ENCODE results near the gene DEDD2. TPM values are rescaled to one million over a fixed set of nuclear protein-coding genes. Genes with fewer than 3 reads are reported as not detected.

Gene DEDD2
- total RNA-seq, 1 experiment from 2014 or later = 41.1 TPM

- DNase-seq (ENCODE audit: low spot score) = no peak
- in situ Hi-C loops (cut with HindIII; ENCODE audit: low sequenced_read_pairs) = no loop called here
Observed at GRCh38 chr19:42203700-42204099, 13.8 kb downstream of the DEDD2 start.

- in situ Hi-C loops (cut with HindIII; ENCODE audit: low sequenced_read_pairs) = no loop called here
- DNase-seq (ENCODE audit: low spot score) = no peak
Observed at GRCh38 chr19:42202290-42202880, 15.1 kb downstream of the DEDD2 start.

- no peak for DNase-seq (ENCODE audit: low spot score)
- in situ Hi-C loops (cut with HindIII; ENCODE audit: low sequenced_read_pairs) = no loop called here
Observed at GRCh38 chr19:42201489-42202289, 15.8 kb downstream of the DEDD2 start.

GRCh38 chr19:42200116-42200715, 17.3 kb downstream of the DEDD2 start:
- in situ Hi-C loops (cut with HindIII; ENCODE audit: low sequenced_read_pairs) = no loop called here
- DNase-seq (ENCODE audit: low spot score) = no peak

DNA sequence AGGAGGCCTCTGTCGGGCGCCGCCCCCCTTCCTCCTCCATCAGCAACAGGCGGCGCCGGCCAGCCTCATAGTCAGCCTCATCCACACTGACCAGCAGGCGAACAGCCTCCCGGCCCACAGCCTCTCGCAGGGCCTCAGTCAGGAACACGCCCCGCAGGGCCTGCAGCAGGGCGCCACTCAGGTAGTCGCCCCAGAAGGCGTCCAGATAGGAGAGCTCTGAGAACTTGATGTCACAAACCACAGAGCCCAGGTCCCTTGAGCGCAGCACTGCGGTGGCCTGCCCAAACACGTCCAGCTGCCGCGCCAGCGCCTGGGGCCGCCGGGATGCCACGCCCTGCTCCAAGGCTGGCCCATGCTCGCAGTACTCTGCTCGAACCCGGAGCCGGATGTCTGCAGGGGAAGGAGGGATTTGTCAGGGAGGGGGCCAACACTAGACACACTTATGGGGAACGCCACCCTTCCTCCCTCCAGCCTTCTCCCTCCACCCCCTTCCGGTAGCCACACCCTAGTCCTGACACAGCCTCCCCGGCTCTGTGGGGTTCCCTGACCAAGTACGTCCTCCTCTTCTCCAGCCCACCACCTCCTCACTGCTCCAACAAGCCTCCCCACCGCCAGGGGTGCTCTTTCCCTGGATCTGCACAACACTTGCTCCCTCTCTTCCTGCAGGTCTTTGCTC, 17.9 kb downstream of the DEDD2 start:
- in situ Hi-C loops (cut with HindIII; ENCODE audit: low sequenced_read_pairs) = no loop called here
- DNase-seq (ENCODE audit: low spot score) = no peak

DNA sequence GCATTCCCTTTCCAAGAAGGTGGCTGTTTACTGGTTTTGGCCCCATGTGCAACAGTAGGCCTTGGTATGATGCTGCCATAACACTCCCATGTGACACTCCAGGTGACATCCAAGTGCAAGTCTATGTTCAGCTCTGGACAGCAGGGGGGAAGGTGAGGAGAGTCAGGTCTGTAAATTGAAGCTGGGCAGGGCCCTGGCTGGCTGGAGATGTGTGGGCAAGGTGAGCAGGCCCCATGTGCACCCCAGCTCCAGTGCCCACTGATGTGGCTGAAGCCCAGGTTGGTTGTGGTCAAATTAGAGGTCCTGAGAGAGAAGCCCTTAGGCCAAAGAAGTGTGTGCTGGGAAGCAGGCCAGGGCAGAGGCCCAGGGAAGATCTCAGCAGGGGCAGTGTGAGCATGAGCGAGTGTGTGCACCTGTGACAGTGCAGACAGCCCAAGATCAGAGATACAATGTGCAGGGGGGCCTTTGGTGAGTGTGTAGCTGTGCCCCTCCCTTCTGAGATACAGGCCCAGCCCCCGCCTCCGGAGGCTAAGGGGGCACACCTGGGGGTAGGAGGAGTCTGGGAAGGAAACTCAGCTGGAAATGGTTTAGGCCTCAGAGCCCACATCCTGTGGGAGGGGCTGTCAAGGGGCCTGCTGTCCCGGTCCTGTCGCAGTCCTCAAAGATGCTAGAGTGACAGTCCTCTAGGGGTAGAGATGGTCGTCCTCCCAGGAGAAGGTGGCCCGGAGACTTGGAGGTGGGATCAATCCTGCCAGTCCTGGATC, 18.6 kb downstream of the DEDD2 start:
- in situ Hi-C loops (cut with HindIII; ENCODE audit: low sequenced_read_pairs) = no loop called here
- DNase-seq (ENCODE audit: low spot score) = no peak

GRCh38 chr19:42197375-42197817, 20.1 kb downstream of the DEDD2 start:
- no peak for DNase-seq (ENCODE audit: low spot score)
- in situ Hi-C loops (cut with HindIII; ENCODE audit: low sequenced_read_pairs) = no loop called here

DNA sequence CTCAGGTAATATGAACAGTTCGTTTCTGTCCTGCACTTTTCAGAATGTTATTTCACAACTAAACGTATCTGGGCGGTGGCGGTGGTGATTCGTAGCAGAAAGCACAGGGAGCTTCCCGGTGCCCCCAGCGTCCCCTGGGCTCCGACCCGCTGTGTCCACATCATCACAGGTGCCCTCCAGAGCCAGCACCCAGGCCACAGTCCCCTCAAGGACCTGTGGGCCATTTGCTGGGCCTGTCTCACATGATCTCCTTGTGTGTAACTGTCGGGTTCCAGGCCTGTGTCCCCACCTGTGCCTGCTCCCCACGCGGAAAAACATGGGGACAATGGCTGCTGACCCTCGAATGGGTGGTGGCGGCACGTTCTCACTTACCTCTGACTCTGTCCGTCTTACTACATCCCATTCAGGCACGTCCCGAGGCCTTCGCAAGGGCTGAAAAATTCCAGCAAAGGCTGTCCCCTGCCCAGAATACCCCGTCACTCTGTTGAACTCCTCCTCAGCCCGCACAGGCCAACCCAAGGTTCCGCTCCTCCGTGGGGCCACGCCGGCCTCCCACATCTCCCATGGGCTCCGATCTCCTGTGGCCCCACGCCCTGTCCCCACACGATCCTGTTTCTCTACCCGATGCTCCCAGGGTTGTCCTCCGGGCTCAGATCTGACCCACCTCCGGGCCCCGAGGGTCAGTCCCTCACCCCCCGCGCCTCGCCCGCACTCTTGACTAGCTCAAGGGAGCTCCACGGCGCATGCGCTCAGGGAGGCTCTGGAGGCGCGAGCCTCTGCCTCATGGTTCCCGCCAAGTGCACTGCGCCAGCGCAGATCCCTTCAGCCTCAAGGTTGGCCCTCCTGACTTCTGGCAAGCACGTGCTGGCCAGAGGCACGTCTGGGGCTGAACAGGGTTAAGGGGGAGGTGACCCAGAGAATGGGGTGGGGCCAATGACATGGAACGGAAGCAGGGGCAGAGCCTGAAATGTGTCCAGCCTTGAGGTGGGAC, 21.2 kb downstream of the DEDD2 start:
- in situ Hi-C loops (cut with HindIII; ENCODE audit: low sequenced_read_pairs) = no loop called here
- DNase-seq (ENCODE audit: low spot score) = no peak

DNA sequence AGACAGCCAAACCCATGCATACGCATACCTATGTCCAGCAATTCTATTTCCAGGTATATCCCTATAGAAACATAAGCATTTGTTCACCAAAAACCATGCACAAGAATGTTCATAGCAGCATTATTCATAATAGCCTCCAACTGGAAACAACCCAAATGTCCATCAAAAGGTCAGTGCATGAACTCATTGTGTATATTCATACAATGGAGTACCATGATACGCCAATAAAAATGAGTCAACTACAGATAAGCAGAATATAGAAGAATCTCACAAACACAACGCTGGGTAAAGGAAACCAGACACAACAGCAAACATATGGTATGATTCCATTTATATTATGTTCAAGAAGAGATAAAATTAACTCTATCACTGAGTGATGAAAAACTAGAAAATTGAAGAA, 23.8 kb downstream of the DEDD2 start:
- DNase-seq (ENCODE audit: low spot score) = no peak
- in situ Hi-C loops (cut with HindIII; ENCODE audit: low sequenced_read_pairs) = no loop called here

DNA sequence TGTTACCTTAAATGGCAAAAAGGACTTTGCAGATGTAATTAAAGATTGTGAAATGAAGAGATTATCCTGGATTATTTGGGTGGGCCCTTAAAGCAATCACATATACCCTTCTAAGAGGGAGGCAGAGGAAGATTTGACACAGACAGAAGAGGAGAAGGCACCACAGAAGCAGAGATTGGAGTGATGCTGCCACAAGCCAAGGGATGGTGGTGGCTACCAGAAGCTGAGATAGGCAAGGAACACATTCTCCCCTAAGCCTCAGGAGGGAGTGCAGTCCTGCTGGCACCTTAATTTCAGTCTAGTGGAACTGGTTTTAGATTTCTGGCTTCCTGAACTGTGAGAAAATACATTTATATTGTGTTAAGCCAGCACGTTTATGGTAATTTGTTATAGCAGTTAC, 24.2 kb downstream of the DEDD2 start:
- DNase-seq (ENCODE audit: low spot score) = no peak
- in situ Hi-C loops (cut with HindIII; ENCODE audit: low sequenced_read_pairs) = no loop called here

DNA sequence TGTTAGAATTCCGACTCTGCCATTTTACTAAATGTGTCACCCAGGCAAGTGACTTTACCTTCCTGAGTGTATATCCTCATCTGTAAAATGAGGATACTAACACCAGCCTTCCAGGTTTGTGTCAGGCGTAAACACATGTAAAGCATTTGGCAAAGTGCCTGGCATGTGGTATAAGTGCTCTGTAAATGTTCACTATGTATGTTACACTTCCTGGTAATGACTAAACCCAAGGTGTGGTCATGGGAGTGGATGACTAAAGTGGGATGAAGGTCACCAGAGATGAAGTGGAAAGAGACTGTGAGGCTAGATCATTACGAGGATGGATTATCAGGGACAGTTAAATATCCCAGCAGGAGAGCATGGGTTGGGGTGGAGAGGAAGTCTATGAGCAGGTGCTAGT, 25.6 kb downstream of the DEDD2 start:
- in situ Hi-C loops (cut with HindIII; ENCODE audit: low sequenced_read_pairs) = no loop called here
- no peak for DNase-seq (ENCODE audit: low spot score)

DNA sequence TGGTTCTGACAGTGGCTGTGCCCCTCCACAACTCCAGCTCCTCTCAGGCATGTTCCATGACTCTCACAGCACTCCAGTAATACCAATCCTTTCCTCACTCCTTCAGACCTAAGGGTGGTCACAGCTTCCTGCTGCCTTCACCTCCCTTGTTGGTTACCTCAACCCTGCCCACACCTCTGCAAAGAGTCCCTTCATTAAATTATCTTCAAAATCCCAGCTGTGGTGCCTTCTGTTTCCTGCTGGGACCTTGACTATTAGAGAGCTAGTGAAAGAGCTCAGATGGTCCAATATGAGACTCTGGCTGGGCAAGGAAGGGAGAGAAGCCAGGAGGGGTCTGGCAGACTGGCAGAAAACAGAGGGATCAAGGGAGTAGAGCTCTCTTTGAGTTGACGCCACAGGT, 26.1 kb downstream of the DEDD2 start:
- in situ Hi-C loops (cut with HindIII; ENCODE audit: low sequenced_read_pairs) = no loop called here
- no peak for DNase-seq (ENCODE audit: low spot score)

- in situ Hi-C loops (cut with HindIII; ENCODE audit: low sequenced_read_pairs) = no loop called here
- no peak for DNase-seq (ENCODE audit: low spot score)
Observed at GRCh38 chr19:42189133-42189532, 28.3 kb downstream of the DEDD2 start.

GRCh38 chr19:42188665-42189064, 28.8 kb downstream of the DEDD2 start:
- DNase-seq (ENCODE audit: low spot score) = no peak
- in situ Hi-C loops (cut with HindIII; ENCODE audit: low sequenced_read_pairs) = no loop called here

DNA sequence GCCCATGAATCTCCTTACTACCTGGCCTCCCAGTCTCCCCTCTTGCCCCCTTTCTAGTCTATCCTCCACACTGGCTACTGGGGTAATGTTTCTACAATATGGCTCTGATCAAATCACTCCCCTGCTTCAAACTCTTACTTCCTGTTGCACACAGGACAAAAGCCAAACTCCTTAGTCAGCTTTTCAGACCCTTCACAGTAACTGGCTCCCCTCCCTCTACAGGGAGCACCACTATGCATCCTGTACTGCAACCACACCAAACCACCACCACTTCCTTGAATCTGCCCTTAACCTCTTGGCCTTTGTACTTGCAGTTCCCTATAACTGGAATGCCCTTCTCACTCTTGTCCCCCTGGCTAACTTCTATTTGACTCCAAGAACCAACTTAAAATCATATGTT, 32.2 kb downstream of the DEDD2 start:
- in situ Hi-C loops (cut with HindIII; ENCODE audit: low sequenced_read_pairs) = no loop called here
- no peak for DNase-seq (ENCODE audit: low spot score)

- in situ Hi-C loops (cut with HindIII; ENCODE audit: low sequenced_read_pairs) = no loop called here
- DNase-seq (ENCODE audit: low spot score) = peak; percentile 89
Observed at GRCh38 chr19:42184401-42184861, 33.0 kb downstream of the DEDD2 start.

- no peak for DNase-seq (ENCODE audit: low spot score)
- in situ Hi-C loops (cut with HindIII; ENCODE audit: low sequenced_read_pairs) = no loop called here
Observed at GRCh38 chr19:42178791-42179674, 38.4 kb downstream of the DEDD2 start.
